ENCODE results near the gene FBXO8. TPM values are rescaled to one million over a fixed set of nuclear protein-coding genes. Genes with fewer than 3 reads are reported as not detected.
"Not testable (repeated sequence)": the region's sequence is repeated elsewhere in the genome, so short reads cannot be mapped to it uniquely, and the experiment has no call there.

FBXO8 gene
- total RNA-seq, 4 donors from 2014 or later, result 24.8 to 36.3 (median 30.2) TPM

GRCh38 chr4:174273930-174274329, 9.5 kb downstream of the FBXO8 start:
- H3K36me3 ChIP-seq, result no peaks in the 10 kb centered on the region
- no peak for TF ChIP-seq POLR2A (IDR thresholded peaks at IDR 0.05)
- no peak for TF ChIP-seq CTCF (IDR thresholded peaks at IDR 0.05)

DNA sequence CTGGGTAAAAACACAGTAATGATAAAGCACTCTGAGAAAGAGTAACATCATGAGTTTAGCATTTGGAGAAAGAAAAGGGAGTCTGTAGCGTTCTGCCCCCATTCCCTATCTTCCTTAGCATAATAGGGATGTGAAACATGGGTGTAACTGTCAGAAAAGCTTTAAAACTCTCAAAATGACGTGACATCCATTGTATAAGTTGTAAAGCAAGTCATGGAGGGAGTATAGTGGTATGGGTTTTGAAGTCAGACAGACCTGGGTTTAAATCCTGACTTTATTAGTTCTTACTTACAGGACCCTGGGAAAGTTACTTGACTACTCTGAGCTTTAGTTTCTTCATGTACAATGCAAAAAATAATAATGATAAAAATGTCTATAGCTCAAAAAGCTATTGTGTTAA, 17.1 kb downstream of the FBXO8 start:
- no peaks in the 10 kb centered on the region for H3K9me3 ChIP-seq
- no peak overlapping the region for H3K4me3 ChIP-seq
- DNase-seq, result no peak
- no peak for TF ChIP-seq CTCF (IDR thresholded peaks at IDR 0.05)
- no peak for TF ChIP-seq POLR2A (IDR thresholded peaks at IDR 0.05)
- H3K36me3 ChIP-seq, result no peaks in the 10 kb centered on the region
- no peaks in the 10 kb centered on the region for H3K4me1 ChIP-seq
- no peaks in the 10 kb centered on the region for H3K27me3 ChIP-seq
- no peak overlapping the region for H3K27ac ChIP-seq

More at GRCh38 chr4:174273930-174274329, 9.5 kb downstream of the FBXO8 start:
- DNase-seq, result no peak
- peaks cover 0 to 8% (median 0%) of the 10 kb centered on the region in 4 donors for H3K4me1 ChIP-seq
- H3K27me3 ChIP-seq, result no peaks in the 10 kb centered on the region
- H3K27ac ChIP-seq, result no peak overlapping the region
- no peaks in the 10 kb centered on the region for H3K9me3 ChIP-seq
- H3K4me3 ChIP-seq, result no peak overlapping the region

DNA sequence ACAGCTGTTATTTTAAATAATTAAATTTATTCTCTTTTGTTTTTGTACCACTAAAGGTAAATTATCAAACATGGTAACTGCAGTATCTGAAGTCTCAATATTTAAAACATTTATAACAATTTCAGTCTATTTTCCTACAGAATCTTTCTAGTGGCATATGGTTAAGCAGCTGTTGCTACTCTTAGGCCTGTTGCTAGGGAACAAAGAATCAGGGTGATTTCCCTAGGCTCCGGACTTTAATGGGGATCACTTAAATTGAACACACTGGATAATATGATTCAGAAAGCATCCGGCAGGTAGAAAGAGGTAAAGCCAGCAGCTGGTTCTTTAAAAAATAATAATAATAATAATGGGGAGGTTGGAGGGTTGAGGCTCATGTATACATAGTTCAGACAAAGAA, 17.6 kb downstream of the FBXO8 start:
- Histone ChIP-seq H3K27me3 (no peaks in the 10 kb centered on the region), H3K4me3 (no peak overlapping the region), H3K36me3 (no peaks in the 10 kb centered on the region), H3K4me1 (no peaks in the 10 kb centered on the region), H3K27ac (no peak overlapping the region), H3K9me3 (no peaks in the 10 kb centered on the region)
- TF ChIP-seq CTCF (IDR thresholded peaks at IDR 0.05) (no peak), POLR2A (IDR thresholded peaks at IDR 0.05) (no peak)
- DNase-seq, result no peak

DNA sequence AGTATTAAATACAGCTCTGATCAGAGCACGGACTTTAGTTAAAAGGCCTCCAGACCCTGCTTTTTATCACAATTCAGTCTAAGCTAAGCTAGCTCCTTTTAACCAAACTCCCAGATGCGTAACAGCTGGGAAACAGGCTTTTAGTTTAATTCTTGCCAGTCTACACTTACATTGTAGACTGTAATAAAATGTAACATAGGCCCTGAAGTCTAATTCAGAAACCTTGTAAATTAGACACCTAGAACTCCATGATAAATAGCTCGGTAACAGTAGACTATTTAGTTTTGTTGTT, 20.1 kb downstream of the FBXO8 start:
- no peaks in the 10 kb centered on the region for H3K27me3 ChIP-seq
- H3K36me3 ChIP-seq, result peaks cover 0 to 6% (median 0%) of the 10 kb centered on the region in 3 donors
- H3K4me1 ChIP-seq, result no peaks in the 10 kb centered on the region
- TF ChIP-seq CTCF (IDR thresholded peaks at IDR 0.05), result no peak
- TF ChIP-seq POLR2A (IDR thresholded peaks at IDR 0.05), result no peak
- no peak overlapping the region for H3K4me3 ChIP-seq
- H3K27ac ChIP-seq, result no peak overlapping the region
- H3K9me3 ChIP-seq, result no peaks in the 10 kb centered on the region
- DNase-seq, result no peak

DNA sequence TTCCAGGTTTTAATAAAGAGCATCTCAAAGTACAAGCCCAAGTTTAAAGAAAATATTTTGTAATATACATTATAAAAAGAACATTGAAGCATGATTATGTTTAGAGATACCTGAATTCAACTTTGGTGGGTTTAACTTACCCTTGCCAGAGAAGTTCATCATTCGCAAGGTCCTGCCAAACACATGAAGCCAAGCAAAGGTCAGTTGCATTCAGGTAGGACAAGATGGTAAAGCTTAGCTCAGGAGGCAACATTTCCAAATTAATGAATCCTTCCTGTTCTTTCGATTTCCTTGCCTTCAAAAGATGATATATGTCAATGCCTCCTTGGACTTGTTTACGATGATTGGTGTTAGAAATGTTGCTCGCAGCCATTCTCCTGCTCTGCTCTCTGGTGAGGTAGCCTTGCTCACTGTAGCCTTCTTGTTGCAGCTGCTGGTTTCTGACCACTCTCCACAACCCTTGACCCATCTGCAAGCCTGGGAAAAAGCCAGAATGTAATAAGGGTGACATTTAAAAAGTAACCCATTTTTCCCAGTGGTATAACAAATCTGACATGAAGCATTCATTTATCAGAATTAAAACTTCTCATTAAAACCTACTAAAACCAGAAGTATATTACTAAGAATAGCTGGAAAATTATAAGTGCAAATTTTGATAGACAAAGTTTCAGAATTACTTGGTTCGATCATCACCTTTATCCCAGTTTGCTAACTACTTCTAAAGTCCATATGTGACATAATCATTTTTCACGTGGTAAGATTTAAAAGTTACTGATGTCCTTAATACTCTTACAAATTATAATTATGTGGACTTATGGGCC, 20.6 kb downstream of the FBXO8 start:
- H3K4me3 ChIP-seq, result no peak overlapping the region
- H3K36me3 ChIP-seq, result peaks cover 0 to 8% (median 0%) of the 10 kb centered on the region in 3 donors
- no peak overlapping the region for H3K27ac ChIP-seq
- no peaks in the 10 kb centered on the region for H3K9me3 ChIP-seq
- DNase-seq, result no peak
- no peaks in the 10 kb centered on the region for H3K4me1 ChIP-seq
- no peak for TF ChIP-seq CTCF (IDR thresholded peaks at IDR 0.05)
- no peak for TF ChIP-seq POLR2A (IDR thresholded peaks at IDR 0.05)
- H3K27me3 ChIP-seq, result no peaks in the 10 kb centered on the region

DNA sequence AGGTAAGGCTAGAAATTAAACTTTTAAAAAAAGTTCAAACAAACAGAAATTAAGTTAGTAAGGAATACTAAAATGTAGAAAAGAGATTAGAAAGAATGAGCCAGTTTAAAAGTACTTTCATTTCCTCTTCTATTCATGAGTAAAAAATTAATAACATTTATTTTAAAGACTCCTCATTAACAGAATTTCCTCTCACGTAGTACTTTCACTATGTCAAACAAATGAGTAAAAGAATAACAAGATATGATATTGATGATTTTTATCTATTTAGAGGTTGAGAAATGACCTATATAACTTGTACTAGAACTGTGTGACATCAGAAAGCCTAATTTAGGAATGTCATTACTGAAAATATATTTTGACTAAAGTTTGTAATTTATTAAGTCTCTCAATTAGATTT, 22.0 kb downstream of the FBXO8 start:
- DNase-seq, H3K27ac ChIP-seq, H3K4me1 ChIP-seq, H3K4me3 ChIP-seq, H3K27me3 ChIP-seq, H3K9me3 ChIP-seq: not testable (repeated sequence)
- H3K36me3 ChIP-seq, result peaks cover 0 to 13% (median 0%) of the 10 kb centered on the region in 3 donors
